ENCODE results near the gene PLA1A. TPM values are rescaled to one million over a fixed set of nuclear protein-coding genes. Genes with fewer than 3 reads are reported as not detected.
A peak's percentile ranks its signal among the peaks of the same experiment; 100 is the strongest.

Gene PLA1A
- total RNA-seq, 1 donor = not detected

DNA sequence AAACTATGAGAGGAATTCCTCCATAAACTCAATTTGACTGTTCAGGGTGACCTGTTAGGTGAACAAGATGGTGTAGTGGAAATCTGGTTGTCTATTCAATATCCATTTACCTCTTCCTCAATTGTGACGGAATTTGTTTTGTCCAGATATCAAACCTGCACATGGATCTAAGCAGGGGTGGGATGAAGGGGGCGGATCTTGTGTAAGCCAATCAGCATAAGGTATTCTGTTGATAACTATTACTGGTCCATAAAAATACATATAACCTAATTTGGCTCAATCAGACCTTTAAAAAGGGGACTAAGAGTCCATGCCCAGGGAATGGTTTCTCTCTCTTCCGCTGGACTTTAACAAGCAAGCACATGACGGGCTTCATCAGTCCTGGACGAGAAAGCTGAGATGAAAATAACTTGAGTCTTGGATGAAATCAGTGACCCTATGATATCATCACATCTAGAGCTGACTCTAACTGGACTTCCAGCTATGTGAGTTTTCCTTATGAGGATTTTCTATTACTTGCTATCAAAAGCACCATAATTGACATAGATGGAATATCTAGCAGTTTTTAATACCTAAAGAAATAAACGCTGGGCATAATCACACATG lies 68.4 kb downstream of the PLA1A start:
- no peak for DNase-seq (ENCODE audit: low read depth)
- no peak overlapping the region for H3K4me3 ChIP-seq (ENCODE audit: low read depth, low read length)
- TF ChIP-seq, protein P1, sequence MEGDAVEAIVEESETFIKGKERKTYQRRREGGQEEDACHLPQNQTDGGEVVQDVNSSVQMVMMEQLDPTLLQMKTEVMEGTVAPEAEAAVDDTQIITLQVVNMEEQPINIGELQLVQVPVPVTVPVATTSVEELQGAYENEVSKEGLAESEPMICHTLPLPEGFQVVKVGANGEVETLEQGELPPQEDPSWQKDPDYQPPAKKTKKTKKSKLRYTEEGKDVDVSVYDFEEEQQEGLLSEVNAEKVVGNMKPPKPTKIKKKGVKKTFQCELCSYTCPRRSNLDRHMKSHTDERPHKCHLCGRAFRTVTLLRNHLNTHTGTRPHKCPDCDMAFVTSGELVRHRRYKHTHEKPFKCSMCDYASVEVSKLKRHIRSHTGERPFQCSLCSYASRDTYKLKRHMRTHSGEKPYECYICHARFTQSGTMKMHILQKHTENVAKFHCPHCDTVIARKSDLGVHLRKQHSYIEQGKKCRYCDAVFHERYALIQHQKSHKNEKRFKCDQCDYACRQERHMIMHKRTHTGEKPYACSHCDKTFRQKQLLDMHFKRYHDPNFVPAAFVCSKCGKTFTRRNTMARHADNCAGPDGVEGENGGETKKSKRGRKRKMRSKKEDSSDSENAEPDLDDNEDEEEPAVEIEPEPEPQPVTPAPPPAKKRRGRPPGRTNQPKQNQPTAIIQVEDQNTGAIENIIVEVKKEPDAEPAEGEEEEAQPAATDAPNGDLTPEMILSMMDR (IDR thresholded peaks at IDR 0.05; ENCODE audit: insufficient read depth, low read length) = no peak

DNA sequence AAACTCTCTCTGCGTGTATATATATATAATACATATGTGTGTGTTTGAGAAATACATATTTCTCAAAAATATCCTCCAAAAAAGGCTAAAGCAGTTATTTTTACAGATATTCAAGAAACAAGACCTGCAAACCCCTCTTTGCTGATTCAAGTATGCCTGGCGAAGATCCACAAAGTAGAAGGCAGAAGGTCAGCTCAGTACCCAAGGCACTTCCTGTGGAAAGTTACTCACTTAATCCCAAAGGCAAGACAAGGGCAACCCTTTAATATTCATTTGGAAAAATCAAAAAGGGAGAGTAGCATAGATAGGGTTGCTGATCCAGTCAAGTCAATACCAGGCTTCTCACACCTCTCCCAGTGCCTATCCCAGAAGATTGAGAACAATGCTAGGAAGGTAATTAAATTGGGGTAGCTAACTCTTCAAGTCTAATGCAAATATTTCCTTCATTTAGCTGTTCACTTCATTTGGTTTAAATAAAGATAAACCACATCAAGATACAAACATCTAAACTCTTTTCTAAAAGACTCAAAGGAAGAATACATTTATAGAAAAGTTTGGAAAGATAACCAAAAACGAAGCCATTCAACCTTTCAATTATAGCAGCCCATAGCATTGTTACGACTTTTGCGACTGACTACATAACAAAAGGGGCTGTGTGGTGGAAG lies 72.4 kb downstream of the PLA1A start:
- TF ChIP-seq, protein P1 (IDR thresholded peaks at IDR 0.05; ENCODE audit: insufficient read depth, low read length) = no peak
- no peak overlapping the region for H3K4me3 ChIP-seq (ENCODE audit: low read depth, low read length)
- peak; percentile 15 for DNase-seq (ENCODE audit: low read depth)

DNA sequence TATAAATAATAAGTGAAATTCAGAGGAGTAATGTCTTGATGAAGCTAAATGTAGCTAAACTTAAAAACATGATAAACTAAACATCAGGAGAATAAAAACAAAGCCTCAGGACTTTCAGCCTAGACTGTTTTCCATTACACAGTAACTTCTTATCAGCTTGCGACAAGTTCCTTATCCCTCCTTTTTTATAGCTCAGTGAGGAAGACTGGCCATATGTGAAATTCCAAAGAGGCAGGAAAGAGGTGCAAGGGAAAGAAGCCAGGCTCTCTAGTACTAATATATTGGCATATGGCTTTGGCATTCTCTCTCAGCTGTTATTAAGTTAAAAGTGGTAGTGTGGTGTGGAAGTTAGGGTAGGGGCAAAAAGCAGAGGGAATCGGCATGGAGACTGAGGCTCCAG lies 75.1 kb downstream of the PLA1A start:
- DNase-seq (ENCODE audit: low read depth) = peak; percentile 7
- TF ChIP-seq, protein P1 (IDR thresholded peaks at IDR 0.05; ENCODE audit: insufficient read depth, low read length) = no peak
- H3K4me3 ChIP-seq (ENCODE audit: low read depth, low read length) = no peak overlapping the region

DNA sequence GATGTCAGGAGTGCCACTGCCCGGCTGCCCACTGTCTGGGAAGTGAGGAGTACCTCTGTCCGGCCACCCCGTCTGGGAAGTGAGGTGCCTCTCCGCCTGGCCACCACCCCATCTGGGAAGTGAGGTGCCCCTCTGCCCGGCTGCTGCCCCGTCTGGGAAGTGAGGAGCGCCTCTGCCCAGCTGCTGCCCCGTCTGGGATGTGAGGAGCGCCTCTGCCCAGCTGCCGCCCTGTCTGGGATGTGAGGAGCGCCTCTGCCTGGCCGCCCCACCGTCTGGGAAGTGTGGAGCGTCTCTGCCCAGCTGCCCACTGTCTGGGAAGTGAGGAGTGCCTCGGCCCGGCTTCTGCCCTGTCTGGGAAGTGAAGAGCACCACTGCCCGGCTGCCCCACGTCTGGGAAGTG lies 76.2 kb downstream of the PLA1A start:
- TF ChIP-seq, protein P1 (IDR thresholded peaks at IDR 0.05; ENCODE audit: insufficient read depth, low read length) = no peak
- H3K4me3 ChIP-seq (ENCODE audit: low read depth, low read length) = no peak overlapping the region
- DNase-seq (ENCODE audit: low read depth) = no peak

DNA sequence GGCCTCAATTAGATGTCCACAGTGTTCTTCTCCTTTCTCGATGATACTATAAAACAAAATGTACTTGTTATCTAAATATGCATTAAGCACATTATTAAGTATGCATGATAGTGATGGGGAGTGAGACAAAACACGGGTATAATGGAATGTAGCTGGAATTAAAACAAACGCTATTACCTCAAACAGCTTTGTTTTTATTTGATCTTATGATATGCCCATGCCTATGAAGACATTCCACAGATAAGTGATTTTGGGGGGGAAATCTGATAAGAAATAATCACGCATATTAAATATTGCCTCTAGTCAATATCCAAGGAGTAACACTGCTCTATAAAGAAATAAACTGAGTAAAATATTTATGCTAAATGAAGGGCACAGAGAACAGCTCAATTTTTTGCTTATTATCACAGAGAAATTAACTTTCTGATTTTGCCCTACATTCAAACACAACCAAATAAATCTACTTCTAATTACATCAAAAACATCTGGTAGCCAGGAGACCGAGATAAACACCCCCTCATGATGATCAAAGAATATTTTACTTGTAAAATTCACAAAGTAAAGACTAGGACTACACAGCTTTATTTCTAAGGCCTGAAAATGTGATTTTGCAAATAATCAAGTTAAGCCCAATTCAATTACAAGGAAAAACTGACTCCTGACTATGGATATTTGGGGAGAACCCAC lies 77.6 kb downstream of the PLA1A start:
- DNase-seq (ENCODE audit: low read depth) = no peak
- TF ChIP-seq, protein P1 (IDR thresholded peaks at IDR 0.05; ENCODE audit: insufficient read depth, low read length) = no peak
- no peak overlapping the region for H3K4me3 ChIP-seq (ENCODE audit: low read depth, low read length)

DNA sequence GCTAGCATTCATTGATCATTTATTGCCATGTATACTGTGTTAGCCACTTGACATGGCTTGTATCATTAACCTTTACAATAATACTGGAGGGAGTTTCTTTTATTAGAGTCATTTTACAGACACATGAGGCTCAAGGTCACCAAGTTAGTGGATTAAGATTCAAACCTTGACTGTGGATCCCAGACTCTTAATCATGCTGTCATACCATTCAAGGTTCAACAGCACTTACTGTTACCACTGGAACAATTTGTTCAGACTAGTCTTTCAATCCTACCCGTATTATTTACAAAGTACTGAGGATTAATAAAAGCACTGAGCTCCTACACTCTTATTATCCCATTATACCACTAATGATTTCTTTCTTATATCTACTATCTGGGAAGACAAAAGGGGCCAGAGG lies 78.3 kb downstream of the PLA1A start:
- DNase-seq (ENCODE audit: low read depth) = no peak
- TF ChIP-seq, protein P1 (IDR thresholded peaks at IDR 0.05; ENCODE audit: insufficient read depth, low read length) = no peak

More for the DNA sequence above, 78.3 kb downstream of the PLA1A start:
- H3K4me3 ChIP-seq (ENCODE audit: low read depth, low read length) = peak overlapping the region; percentile 83
